Activated naive CD4-positive, alpha-beta T cell treated with Interleukin-2 at 50 U/mL for 16 hours (primary cell): ENCODE measurements around the gene KLHL18.
A peak's percentile ranks its signal among the peaks of the same experiment; 100 is the strongest.
"Not testable (repeated sequence)": the region's sequence is repeated elsewhere in the genome, so short reads cannot be mapped to it uniquely, and the experiment has no call there.

Experiments used
- DNase-seq: peaks from one replicate; pipeline ENCODE4 v3.0.0-alpha.2; 2020

The KLHL18 gene

DNA sequence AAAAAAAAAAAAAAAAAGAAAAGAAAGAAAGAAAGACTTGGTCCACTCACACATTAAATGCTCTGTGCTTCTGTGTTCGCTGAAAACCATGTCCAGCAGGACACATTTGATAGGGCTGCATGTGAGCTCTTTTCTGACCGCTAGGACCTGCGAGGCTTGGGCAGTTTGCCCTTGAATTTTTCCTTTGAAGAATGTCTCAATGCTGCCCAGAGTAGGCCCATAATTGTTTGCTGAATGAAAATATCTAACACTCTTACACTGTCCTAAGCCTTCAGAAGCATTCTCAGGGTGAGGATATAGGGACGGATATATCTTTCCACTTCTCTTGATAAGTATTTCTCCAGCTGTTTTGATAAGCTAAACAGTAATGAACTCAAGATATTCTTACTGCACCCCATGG lies 6.2 kb upstream of the KLHL18 start:
- DNase-seq, result no peak

DNA sequence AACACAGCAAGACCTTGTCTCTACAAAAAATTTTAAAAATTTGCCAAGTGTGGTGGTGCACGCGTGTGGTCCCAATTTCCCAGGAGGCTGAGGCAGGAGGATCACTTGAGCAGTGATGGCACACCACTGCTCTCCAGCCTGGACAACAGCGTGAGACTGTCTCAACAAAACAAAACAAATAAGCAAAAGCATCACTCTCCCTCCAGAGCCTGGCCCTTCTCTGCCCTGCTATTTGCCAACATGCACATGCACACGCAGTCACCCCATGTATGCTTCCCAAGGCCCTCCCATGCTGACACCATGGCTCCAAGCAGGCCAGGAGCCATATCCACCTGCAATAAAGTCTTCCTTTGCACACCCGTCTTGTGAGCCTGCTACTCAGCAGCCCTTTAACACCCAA lies 2.2 kb upstream of the KLHL18 start:
- no peak for DNase-seq

GRCh38 chr3:47283193-47283537 lies 421 bp downstream of the KLHL18 start:
- DNase-seq, result no peak

DNA sequence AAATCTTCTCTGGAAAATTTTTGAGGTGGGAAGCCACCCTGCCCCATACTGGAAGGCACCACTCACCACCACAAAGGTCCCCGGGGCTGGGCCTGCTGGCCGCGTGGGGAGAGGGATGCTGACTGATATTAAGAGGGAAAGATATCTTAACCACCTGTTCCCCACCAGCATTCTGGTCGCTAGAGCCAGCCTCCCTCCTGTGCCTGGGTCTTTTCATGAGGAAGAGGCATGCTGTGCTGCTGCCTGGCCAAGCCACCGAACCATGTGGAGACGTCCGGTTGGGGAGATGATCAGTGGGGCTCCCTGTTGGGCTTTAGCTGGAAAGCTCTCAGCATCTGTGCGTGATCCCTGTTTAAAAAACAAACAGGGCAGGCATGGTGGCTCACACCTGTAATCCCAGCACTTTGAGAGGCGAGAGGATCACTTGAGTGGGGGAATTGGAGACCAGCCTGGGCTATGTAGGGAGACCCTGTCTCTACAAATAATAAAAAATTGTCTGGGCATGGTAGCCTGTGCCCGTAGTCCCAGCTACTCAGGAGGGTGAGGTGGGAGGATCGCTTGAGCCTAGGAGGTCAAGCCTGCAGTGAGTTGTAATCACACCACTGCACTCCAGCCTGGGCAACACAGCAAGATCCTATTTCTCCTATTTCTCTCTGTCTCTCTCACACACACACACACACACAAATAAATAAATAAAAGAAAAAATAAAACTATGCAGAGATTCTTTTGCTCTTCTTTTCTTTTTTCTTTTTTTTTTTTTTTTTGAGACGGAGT lies 1.0 kb downstream of the KLHL18 start:
- peak; percentile 41 for DNase-seq

DNA sequence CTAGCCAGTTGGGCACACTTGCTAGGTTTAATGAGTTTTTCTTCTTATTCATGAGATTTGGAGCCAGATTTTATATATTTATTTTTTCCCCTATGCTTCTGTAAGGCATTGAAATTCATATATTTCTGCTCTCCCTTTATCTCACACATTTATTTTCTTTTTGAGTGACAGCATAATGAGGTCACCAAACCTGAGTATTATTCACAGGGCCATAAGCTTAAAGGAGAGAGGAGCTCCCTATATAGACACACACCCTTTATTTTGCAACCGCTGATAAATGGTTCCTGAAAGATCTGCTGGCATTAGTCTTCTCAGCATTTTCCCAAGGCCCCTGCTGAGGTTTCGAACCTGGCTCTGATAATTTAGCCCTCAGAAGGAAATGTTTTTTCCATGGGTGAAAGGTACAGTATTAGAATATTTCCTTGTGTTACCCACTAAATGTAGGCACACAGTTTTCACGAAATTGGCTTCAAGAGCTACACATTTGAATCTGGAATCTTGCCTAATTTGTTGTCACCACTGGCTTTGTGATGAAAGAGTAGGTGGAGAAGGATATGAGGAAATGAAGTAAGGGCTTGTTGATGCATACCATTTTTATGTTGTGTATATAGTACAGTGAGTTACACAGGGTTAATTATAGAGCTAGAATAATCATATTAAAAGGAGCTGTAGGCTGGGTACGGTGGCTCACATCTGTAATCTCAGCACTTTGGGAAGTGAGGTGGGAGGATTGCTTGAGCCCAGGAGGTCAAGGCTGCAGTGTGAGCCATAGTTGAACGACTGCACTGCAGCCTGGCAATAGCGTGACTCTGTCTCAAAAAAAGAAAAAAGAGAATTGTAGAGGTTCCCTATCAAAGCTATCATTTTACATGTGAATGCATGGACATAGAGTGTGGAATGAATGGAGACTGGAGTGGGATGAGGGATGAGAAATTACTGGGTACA lies 6.5 kb downstream of the KLHL18 start:
- no peak for DNase-seq

- DNase-seq, result no peak
Measured at GRCh38 chr3:47291158-47291753, 8.5 kb downstream of the KLHL18 start.

DNA sequence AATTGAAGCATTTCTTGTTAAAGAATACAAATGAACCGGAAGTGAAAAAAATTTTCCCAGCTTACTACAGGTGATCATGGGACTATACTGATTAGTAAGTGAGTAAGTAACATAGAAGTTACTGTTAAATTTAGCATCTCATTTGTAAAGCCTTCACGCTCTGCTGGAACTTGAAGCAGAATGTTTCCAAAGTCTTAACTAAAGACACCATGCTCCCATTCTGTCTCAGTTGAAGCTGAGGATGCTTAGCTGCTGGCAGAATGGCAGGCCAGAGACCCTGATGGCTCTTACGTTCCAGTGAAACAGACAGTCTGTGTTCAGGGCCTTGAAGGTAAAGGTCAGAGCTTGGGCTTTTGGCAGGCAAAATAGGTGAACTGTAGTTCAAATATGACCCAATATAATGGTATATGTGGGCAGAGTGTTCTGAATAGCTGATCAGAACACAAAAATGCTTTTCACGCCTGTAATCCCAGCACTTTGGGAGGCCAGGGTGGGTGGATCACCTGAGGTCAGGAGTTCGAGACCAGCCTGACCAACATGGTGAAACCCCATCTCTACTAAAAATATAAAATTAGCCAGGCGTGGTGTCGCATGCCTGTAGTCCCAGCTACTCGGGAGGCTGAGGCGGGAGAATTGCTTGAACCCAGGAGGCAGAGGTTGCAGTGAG lies 9.1 kb downstream of the KLHL18 start:
- DNase-seq, result not testable (repeated sequence)

DNA sequence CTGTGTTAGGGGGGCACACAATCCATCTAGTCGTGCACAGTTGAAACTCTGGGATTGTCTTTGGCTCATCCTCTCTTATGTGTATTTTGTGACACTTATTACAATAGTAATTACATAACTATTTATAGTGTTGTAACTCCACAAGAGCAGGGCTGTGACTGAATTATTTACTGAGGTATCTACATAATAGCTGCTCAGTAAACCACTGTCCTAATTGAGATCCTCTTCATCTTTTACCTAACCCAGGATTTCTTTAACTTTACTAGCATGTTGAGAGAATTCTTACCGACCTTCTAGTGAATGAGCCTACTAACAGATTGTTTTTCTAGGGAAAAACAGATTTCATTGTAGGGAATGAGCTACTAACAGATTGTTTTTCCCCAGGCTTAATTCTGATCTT lies 11.1 kb downstream of the KLHL18 start:
- DNase-seq, result no peak

DNA sequence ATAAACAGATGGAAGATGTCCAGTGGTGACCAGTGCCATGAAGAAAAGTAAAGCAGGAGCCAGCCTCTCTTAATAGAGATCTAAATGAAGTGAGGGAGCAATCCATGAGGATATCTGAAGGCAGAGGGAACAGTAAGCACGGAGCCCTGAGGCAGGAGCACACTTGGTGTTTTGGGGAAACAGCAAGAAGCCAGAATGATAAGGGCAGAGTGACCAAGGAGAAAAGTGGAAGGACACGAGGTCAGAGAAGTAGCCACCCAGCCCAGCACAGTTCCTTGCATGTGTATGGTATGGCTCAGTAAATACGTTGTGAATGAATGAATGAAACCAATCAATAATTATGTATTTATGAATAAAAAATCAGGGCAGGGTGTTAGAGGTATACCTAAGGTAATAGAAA lies 11.6 kb downstream of the KLHL18 start:
- DNase-seq, result no peak

GRCh38 chr3:47295322-47295721 lies 12.6 kb downstream of the KLHL18 start:
- DNase-seq, result no peak

DNA sequence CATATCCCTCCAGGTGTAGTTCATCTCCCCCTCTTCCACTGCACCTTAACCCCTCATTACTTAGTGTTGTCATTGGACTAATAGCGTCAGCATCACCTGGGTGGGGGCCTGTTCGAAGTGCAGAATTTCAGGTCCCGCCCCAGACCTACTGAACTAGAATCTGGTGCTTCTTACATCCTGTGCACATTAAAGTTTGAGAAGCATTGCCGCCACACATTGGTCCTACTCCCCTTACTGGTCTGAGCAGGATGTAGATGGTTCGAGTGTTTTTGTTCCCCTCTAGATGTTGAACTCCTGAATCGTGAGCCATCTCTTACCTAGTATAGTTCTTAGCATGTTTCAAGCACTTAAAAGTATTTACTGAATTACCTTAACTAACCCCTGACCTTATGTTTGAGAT lies 13.2 kb downstream of the KLHL18 start:
- DNase-seq, result no peak

GRCh38 chr3:47296562-47297302 lies 14.0 kb downstream of the KLHL18 start:
- no peak for DNase-seq

- no peak for DNase-seq
Measured at GRCh38 chr3:47298439-47298838, 15.7 kb downstream of the KLHL18 start.

- DNase-seq, result no peak
Measured at GRCh38 chr3:47299381-47300318, 16.9 kb downstream of the KLHL18 start.

DNA sequence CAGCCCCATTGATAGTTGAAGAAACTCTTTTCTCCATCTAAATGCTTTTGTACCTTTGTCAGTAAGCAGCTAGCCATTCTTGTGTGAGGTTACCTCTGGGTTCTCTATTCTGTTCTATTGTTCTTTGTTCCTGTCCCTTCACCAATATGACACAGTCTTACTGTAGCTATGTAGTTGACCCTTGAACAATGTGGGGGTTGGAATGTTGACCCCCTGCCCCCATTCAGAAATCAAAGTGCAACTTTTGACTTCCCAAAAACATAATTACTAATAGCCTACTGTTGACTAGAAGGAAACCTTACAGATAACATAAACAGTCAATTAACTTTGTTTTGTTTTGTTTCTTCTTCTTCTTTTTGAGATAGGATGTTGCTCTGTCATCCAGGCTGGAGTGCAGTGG lies 18.7 kb downstream of the KLHL18 start:
- DNase-seq, result no peak

- DNase-seq, result no peak
Measured at GRCh38 chr3:47306022-47306421, 23.3 kb downstream of the KLHL18 start.

DNA sequence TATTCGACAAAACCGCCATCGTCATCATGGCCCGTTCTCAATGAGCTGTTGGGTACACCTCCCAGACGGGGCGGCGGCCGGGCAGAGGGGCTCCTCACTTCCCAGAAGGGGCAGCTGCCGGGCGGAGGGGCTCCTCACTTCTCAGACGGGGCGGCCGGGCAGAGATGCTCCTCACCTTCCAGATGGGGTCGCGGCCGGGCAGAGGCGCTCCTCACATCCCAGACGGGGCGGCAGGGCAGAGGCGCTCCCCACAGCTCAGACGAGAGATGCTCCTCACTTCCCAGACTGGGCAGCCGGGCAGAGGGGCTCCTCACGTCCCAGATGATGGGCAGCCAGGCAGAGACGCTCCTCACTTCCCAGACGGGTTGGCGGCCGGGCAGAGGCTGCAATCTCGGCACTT lies 26.5 kb downstream of the KLHL18 start:
- not testable (repeated sequence) for DNase-seq

- no peak for DNase-seq
Measured at GRCh38 chr3:47310391-47310790, 27.6 kb downstream of the KLHL18 start.

GRCh38 chr3:47313341-47314055 lies 30.8 kb downstream of the KLHL18 start:
- DNase-seq, result no peak

DNA sequence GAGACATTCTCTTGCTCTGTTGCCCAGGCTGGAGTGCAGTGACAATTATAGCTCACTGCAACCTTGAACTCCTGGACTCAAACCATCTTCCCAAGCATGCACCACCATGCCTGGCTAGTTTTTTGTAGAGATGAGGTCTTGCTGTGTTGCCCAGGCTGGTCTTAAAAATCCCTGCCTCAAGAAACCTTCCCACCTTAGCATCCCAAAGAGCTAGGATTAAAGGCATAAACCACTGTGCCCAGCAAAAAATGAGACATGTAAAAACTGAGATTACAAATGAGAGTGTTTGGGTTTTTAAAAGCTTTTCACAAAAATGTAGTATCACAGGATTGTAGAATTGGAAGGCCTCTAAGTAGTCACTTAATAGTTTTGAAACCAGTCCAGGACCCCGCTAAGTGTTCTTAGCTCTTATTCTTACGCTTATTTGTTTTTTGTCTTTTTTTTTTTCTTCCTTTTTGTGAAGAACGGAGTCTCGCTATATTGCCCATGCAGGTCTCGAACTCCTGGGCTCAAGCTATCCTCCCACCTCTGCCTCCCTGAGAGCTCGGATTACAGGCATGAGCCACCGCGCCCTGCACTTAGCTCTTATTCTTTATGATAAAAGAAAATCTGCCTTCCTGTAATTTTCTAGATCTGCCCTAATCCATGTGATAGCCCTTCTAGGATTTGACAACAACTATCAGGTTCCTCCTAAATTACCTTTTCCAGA lies 31.5 kb downstream of the KLHL18 start:
- no peak for DNase-seq
